GM21529 (cell line): ENCODE results near the gene MRGPRX4.
"Not testable (repeated sequence)": the region's sequence is repeated elsewhere in the genome, so short reads cannot be mapped to it uniquely, and the experiment has no call there.

Source experiments
- ATAC-seq: cut with Tn5 transposase; IDR thresholded peaks from one replicate; pipeline ENCODE4 v1.9.1; 2021; ENCODE audit not compliant: unreplicated experiment

MRGPRX4 gene

GRCh38 chr11:18172666-18173065 is at the start of gene MRGPRX4:
TSS of gene MRGPRX4 (plus strand) at chr11:18172837. CDS start at chr11:18173257, 420 bp downstream.
- ATAC-seq, result no peak

- ATAC-seq, result not testable (repeated sequence)
Observed at GRCh38 chr11:18131115-18131514, 41.5 kb upstream of the MRGPRX4 start.

- ATAC-seq, result no peak
Observed at GRCh38 chr11:18132341-18132740, 40.3 kb upstream of the MRGPRX4 start, which contains the start of gene MRGPRX3. TSS of gene MRGPRX3 (plus strand) at chr11:18132571. CDS start at chr11:18137203, 4,632 bp downstream.

- no peak for ATAC-seq
Observed at GRCh38 chr11:18135308-18135707, 37.3 kb upstream of the MRGPRX4 start.

- ATAC-seq, result no peak
Observed at GRCh38 chr11:18137186-18137800, 35.3 kb upstream of the MRGPRX4 start.

GRCh38 chr11:18140145-18140544 is 32.5 kb upstream of the MRGPRX4 start:
- no peak for ATAC-seq

GRCh38 chr11:18144243-18144642 is 28.4 kb upstream of the MRGPRX4 start:
- ATAC-seq, result no peak

- ATAC-seq, result no peak
Observed at GRCh38 chr11:18145025-18145424, 27.6 kb upstream of the MRGPRX4 start.

- no peak for ATAC-seq
Observed at GRCh38 chr11:18145837-18146236, 26.8 kb upstream of the MRGPRX4 start.

- ATAC-seq, result no peak
Observed at GRCh38 chr11:18151581-18151980, 21.1 kb upstream of the MRGPRX4 start.

- ATAC-seq, result no peak
Observed at GRCh38 chr11:18168372-18168771, 4.3 kb upstream of the MRGPRX4 start.

- no peak for ATAC-seq
Observed at GRCh38 chr11:18171377-18172000, 1.1 kb upstream of the MRGPRX4 start.

GRCh38 chr11:18173225-18173866 is 709 bp downstream of the MRGPRX4 start:
- no peak for ATAC-seq

- ATAC-seq, result no peak
Observed at GRCh38 chr11:18188796-18189195, 16.2 kb downstream of the MRGPRX4 start.

- not testable (repeated sequence) for ATAC-seq
Observed at GRCh38 chr11:18189476-18190245, 17.0 kb downstream of the MRGPRX4 start.

- ATAC-seq, result no peak
Observed at GRCh38 chr11:18191376-18191775, 18.7 kb downstream of the MRGPRX4 start.

- ATAC-seq, result peak; percentile 66
Observed at GRCh38 chr11:18193010-18193409, 20.4 kb downstream of the MRGPRX4 start.

GRCh38 chr11:18196532-18196931 is 23.9 kb downstream of the MRGPRX4 start:
- ATAC-seq, result no peak

GRCh38 chr11:18197738-18198137 is 25.1 kb downstream of the MRGPRX4 start:
- ATAC-seq, result not testable (repeated sequence)

GRCh38 chr11:18203723-18204122 is 31.1 kb downstream of the MRGPRX4 start:
- no peak for ATAC-seq

GRCh38 chr11:18204220-18204619 is 31.6 kb downstream of the MRGPRX4 start:
- ATAC-seq, result no peak
